Right renal cortex interstitium (tissue), 3 donors: ENCODE results near the gene CLDN7. TPM values are rescaled to one million over a fixed set of nuclear protein-coding genes. Genes with fewer than 3 reads are reported as not detected.
A peak's percentile ranks its signal among the peaks of the same experiment; 100 is the strongest.
"Not testable (repeated sequence)": the region's sequence is repeated elsewhere in the genome, so short reads cannot be mapped to it uniquely, and the experiment has no call there.

Source experiments
- DNase-seq, 3 donors: peaks; one replicate each; pipeline ENCODE4 v3.0.0-alpha.2; 2013; ENCODE audit warnings: low read depth in 3 of 3, low spot score in 2 of 3
- polyA plus RNA-seq, 3 donors: library from polyadenylated mRNA; unstranded; fragments of 120-200 nt; gene quantifications; one replicate each; pipeline ENCODE4 v1.2.1, GENCODE V29; 2013; ENCODE audit not compliant: insufficient read length in 3 of 3

The CLDN7 gene
- polyA plus RNA-seq, 3 donors = 37.3 to 47.0 (median 46.1) TPM

DNA sequence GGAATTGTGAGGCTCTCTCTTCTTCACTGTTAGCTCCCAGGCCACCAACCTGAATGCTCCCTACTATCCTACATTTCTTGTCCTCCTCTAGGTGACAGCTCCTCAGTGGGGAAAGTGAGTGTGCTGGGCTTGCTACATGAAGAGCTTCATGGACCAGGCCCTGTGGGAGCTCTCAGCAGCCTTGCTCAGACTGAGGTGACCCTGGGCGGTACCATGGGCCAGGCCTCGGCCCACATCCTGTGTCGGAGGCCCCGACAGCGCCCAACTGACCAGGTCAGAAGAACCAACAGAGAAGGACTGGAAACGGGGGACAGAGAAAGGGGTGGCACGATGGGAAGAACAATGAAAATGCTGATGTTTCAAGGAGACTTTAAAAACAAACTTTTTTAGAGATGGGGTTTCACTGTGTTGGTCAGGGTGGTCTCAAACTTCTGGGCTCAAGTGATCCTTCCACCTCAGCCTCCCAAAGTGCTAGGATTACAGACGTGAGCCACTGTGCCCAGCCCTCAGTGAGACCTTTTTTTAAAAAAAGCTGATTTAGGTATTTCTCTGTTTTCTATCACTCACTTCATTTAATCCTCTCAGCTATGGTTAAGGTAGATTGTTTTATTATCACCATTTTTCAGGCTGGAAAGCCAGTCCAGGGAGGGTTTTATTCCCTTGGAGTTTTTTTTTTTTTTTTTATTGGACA lies 5.4 kb downstream of the CLDN7 start:
- DNase-seq = no peak

GRCh38 chr17:7254511-7254910 lies 7.8 kb downstream of the CLDN7 start:
- no peak for DNase-seq

DNA sequence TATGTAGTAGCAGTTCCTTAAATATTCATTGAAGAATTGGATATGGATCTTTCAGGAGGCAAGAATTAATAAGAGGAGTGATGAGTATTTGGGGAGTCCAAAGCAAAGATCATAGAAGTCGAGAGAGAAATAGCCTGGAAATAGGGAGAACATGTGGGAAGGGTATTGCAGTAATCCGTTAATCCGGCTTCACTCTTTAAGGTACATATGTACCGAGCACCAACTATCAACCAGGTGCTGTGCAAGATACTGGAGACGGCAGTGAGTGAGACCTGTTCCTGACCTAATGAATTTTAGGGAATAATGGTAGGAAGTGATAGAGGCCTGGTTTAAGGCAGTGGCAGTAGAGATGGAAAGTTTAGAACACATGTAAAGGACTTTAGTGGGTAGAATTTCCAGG lies 9.2 kb downstream of the CLDN7 start:
- DNase-seq = no peak

- peak; percentile 90 to 92 (median 91) for DNase-seq
Measured at GRCh38 chr17:7252176-7253043, 9.9 kb downstream of the CLDN7 start, which contains the start of gene ELP5. ELP5 (plus strand) TSS chr17:7252215; CDS start chr17:7252551, 336 bp downstream.

DNA sequence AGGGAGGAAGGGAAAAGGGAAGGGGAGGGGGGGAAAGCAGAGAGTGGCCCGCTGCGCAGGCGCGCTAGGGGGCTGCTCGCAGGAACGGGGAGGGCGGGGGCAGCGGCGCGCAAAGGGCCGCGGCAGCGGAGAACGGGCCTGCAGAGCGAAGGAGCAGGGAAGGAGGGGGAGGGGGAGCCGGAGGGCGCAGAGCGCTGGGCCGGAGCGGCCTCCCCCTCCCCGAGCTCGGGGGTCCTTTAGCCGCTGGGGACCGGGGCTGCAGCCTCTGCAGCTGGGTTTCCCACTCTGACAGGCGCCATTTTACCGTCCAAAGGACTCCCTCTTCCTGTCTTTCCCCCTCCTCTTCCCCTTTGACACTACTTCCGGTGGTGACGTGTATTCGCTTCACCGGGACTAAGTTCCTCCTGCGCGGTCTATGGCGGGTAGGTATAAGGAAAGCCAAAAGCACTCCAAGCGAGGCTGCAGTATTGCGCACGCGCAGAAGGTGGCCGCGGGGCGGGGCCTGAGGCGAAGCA lies 10.6 kb downstream of the CLDN7 start, which contains the start of gene CTDNEP1:
TSS of gene CTDNEP1 (minus strand) at position 74 of the 515 bp plus-strand sequence. CDS start 438 bp downstream, outside the sequence.
- peak; percentile 100 for DNase-seq

DNA sequence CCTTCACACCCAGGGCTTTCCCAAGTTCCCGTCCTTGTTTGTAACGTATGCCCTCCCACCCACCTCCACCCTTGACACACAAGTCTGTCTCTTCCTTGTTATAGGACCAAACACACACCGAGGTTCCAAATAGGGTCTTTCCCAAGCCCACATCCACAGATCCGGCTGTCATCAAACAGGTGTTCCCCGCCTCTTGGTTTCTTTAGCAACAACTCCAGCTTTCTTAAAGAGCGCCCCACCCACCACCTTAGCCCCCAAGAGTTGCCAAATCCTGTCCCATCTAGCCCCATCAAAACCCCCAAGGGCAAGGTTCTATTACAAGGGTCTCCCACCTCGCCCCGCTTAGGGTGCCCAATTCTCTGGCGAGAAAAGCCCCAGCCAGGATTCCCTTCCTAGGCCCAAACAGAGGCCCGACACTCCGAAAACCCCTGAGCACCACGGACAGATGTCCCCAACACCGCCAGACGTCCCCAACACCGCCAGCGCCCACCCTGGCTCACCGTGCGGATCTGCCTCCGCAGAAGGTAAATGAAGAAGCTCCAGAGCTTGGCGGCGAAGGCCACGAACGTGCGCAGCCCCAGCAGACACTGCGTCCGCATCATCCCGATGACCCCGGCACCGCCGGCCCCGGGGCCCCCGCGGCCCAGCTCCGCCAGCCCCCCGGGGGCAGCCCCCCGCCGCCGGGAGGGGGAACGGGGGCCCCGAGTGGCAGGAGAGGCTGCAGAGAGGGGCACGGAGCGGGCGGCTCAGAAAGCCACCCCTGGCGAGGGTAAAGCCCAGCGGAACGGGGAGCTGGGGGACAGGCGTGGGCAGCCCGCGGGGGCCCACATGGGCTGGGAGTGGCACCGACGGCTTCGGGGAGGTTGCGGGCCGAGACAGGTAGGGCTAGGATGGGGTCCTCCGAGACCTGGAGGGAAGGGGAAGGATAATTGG lies 11.3 kb downstream of the CLDN7 start:
- no peak for DNase-seq

GRCh38 chr17:7249830-7250229 lies 12.4 kb downstream of the CLDN7 start:
- DNase-seq = no peak

- DNase-seq = no peak
Measured at GRCh38 chr17:7249214-7249613, 13.1 kb downstream of the CLDN7 start.

DNA sequence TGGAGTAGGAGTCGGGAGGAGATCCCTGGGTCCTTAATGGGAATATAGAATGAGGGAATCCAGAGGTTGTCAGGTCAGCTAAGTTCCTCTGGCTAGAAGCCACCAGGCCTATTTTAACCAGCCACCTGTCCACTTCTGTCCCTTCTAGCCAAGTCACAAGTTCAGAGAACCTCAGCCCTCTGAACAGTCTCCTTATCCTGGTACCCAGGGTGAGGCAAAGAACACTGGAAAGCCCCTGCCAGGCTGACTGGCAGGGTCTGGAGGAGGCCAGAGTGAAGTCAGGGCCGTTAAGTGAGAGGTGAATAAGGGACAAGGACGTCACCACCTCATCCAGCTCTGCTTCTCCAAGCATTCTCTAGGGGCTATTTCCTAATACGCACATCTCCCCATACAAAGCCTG lies 13.5 kb downstream of the CLDN7 start:
- no peak for DNase-seq

DNA sequence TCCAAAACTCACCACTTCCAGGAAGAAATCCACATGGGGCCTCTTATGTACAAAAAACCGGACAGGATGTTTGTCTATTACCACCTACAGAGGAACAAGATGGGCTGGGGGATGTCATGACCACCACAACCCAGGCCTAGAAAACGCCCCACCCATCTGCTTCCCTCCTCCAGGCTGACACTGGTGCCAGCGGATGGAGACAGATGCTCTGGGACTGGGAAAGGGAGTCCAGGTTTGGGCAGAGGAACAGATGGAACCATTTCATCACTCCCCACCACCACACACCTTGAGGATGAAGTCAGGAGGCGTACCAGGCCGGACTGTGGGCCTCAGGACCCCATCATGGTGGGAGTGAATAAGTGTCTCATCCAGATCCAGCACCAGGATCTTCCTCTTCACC lies 15.5 kb downstream of the CLDN7 start:
- DNase-seq = no peak

DNA sequence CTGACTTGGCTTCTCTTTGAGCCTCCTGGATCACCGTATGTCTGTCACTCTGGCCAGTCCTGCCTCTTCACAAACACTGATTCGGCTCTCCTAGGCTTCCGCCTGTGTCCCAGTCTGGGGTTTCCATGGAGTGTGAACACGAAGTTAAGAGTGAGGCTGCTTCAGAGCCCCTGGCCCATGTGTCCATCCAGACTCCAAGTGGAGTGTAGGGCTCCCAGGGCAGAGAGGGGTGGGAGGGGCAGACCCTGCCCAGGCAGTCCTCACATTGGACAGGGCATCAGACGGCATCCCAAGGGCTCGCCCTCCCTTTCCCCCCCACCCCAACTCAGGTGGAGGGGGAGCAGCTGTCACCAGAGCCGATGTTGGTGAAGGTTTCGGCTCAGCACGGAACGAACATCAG lies 18.4 kb downstream of the CLDN7 start:
- DNase-seq = not testable (repeated sequence)

- no peak for DNase-seq
Measured at GRCh38 chr17:7243453-7243729, 18.9 kb downstream of the CLDN7 start.

DNA sequence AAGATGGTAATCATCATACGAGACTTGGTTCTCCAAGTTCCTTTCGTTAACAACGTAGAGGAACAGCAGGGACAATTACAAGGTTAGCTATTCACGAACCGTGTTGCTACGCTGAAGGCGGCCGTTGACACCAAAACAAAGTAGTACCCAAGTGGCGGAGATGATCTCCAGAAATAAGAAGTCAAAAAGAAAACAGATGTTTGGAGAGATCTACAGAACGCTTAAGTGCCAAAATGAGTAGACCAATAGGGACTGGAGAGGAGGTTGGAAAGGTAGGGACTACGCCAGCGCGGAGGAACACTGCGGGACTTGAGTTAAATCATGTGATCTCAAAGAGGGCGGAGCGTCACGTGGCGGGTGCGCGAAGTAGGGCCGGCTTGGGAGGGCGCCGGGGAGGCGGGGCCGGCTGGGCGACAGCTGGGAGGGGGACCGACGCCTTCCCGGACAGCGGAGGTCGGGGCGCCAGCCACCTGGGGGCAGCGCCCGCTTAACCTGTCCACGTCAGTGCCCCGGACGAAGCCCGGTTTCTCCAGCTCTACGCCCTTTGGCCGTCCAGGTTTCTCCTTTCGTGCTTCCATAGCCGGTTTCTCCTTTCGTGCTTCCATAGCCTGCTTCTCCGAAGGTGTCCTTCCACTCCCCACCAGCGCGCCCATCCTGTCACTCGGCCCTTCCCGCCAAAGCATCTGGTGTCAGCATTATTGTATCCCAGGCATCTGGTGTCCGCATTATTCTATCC lies 19.4 kb downstream of the CLDN7 start:
- peak; percentile 96 to 100 (median 98) for DNase-seq

GRCh38 chr17:7241783-7242716 lies 20.2 kb downstream of the CLDN7 start, which contains the start of gene GABARAP:
GABARAP (minus strand) TSS chr17:7242449; CDS start chr17:7242330, 119 bp downstream.
- peak; percentile 91 to 95 (median 93) for DNase-seq

- no peak for DNase-seq
Measured at GRCh38 chr17:7241090-7241733, 21.1 kb downstream of the CLDN7 start.

- DNase-seq = no peak
Measured at GRCh38 chr17:7240375-7240774, 21.9 kb downstream of the CLDN7 start.

DNA sequence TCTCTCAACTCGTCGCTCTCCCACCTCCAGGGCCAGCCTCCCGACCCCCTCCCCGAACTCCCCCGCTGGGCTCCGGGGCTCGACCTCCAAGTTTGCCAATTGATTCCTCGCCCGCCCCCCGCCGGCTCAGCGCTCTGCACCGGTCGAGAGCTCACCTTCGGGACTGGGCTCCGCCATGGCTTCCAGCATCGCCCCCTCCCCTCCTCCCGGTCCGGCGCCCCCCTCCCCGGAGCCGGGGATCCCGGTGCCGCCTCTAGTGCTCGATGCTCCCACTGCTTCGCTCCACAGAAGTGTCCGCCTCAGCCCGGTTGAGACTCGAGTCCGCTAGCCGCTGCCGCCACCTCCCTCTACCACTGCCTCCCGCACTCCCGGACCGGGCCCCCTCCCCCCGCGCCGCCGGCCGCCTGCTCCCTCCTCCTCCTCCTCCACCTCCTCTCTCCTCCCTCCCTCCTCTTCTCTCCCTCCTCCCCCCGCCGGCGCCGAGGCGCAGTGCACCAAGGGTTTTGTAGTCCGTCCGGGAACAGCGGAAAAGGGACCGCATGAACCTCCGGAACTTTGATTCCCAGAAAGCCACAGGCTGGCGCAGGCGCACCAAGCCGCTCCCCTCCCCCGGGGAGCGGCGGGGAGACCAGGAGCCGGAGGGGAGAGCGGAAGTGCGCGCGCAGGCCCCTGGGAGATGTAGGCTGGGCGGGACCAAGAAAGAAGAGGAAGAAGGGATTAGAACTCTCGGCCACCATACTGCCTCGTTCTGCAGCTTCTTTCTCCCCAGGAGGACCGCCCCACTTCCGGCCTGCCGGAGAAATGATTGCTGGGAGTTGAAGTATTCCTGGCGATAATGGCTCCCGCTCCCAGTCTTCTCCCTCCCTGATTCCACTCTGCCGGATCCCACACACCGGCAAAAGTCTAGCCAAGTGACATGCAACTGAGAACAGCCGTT lies 22.9 kb downstream of the CLDN7 start, which contains the start of gene PHF23:
TSS of gene PHF23 (minus strand) at position 367 of the 937 bp plus-strand sequence. CDS start at position 189, 178 bp downstream.
- DNase-seq = peak; percentile 99
